Trophoblast cell (in vitro differentiated cells and primary cell): ENCODE measurements around the gene TTLL1.

ENCODE experiments used
- DNase-seq, 2 donors: peaks; one replicate each; pipeline ENCODE4 v3.0.0-alpha.2; 2016
- H2AFZ ChIP-seq: 2 replicates; pipeline ENCODE4 v1.6.1; 2013; ENCODE audit warnings: low read length, moderate library complexity, mild to moderate bottlenecking; ENCODE audit not compliant: insufficient read depth, poor library complexity
- H2AK5ac ChIP-seq: 2 replicates; pipeline ENCODE4 v1.6.1; 2013; ENCODE audit warnings: mild to moderate bottlenecking, low read length
- H2BK120ac ChIP-seq: 2 replicates; pipeline ENCODE4 v1.6.1; 2013; ENCODE audit warnings: low read length, mild to moderate bottlenecking, moderate library complexity; ENCODE audit not compliant: insufficient read depth, poor library complexity
- H2BK12ac ChIP-seq: 2 replicates; pipeline ENCODE4 v1.6.1; 2013; ENCODE audit warnings: mild to moderate bottlenecking, low read length, moderate library complexity
- H2BK5ac ChIP-seq: 2 replicates; pipeline ENCODE4 v1.6.1; 2013; ENCODE audit warnings: low read length, low read depth, moderate library complexity, mild to moderate bottlenecking; ENCODE audit not compliant: poor library complexity
- H3K14ac ChIP-seq: 2 replicates; pipeline ENCODE4 v1.6.1; 2013; ENCODE audit warnings: mild to moderate bottlenecking, low read length
- H3K18ac ChIP-seq: 2 replicates; pipeline ENCODE4 v1.6.1; 2013; ENCODE audit warnings: mild to moderate bottlenecking, low read length
- H3K23ac ChIP-seq: 2 replicates; pipeline ENCODE4 v1.6.1; 2013; ENCODE audit warnings: low read length
- H3K27ac ChIP-seq: 2 replicates; pipeline ENCODE4 v1.5.1; 2013; ENCODE audit warnings: low read depth, mild to moderate bottlenecking, inconsistent platforms, low read length, moderate library complexity
- H3K27me3 ChIP-seq: 2 replicates; pipeline ENCODE4 v1.6.1; 2013; ENCODE audit warnings: inconsistent platforms, mild to moderate bottlenecking, low read length, moderate library complexity; ENCODE audit not compliant: insufficient read depth
- H3K36me3 ChIP-seq, 2 experiments: 1 replicate in 1 of 2; 2 replicates in 1 of 2; pipeline ENCODE4 v1.6.1; 2013; ENCODE audit warnings: low read length in 2 of 2, mild to moderate bottlenecking in 2 of 2, moderate library complexity in 1 of 2; ENCODE audit not compliant: insufficient read depth in 2 of 2, control insufficient read depth in 1 of 2
- H3K4ac ChIP-seq: 2 replicates; pipeline ENCODE4 v1.6.1; 2013; ENCODE audit warnings: low read depth, mild to moderate bottlenecking, low read length, moderate library complexity
- H3K4me1 ChIP-seq, 2 experiments: 1 replicate in 1 of 2; 2 replicates in 1 of 2; pipeline ENCODE4 v1.6.1; 2013; ENCODE audit warnings: low read length in 2 of 2, mild to moderate bottlenecking in 2 of 2, moderate library complexity in 1 of 2; ENCODE audit not compliant: insufficient read depth in 2 of 2, control insufficient read depth in 1 of 2
- H3K4me2 ChIP-seq: 2 replicates; pipeline ENCODE4 v1.6.1; 2013; ENCODE audit warnings: inconsistent platforms, mild to moderate bottlenecking, low read length, moderate library complexity
- H3K4me3 ChIP-seq: 2 replicates; pipeline ENCODE4 v1.5.1; 2013; ENCODE audit warnings: mild to moderate bottlenecking, low read depth, low read length, inconsistent platforms
- H3K79me1 ChIP-seq: one replicate; pipeline ENCODE4 v1.6.1; 2013; ENCODE audit warnings: low read length
- H3K79me2 ChIP-seq: 2 replicates; pipeline ENCODE4 v1.6.1; 2013; ENCODE audit warnings: low read length, mild to moderate bottlenecking; ENCODE audit not compliant: control insufficient read depth, insufficient read depth, poor library complexity
- H3K9ac ChIP-seq: 2 replicates; pipeline ENCODE4 v1.6.1; 2013; ENCODE audit warnings: mild to moderate bottlenecking, low read length
- H3K9me3 ChIP-seq: 2 replicates; pipeline ENCODE4 v1.6.1; 2013; ENCODE audit warnings: low read depth, mild to moderate bottlenecking, control low read depth, inconsistent platforms, low read length; ENCODE audit not compliant: insufficient read depth
- H4K12ac ChIP-seq: 2 replicates; pipeline ENCODE4 v1.6.1; 2013; ENCODE audit warnings: low read depth, mild to moderate bottlenecking, low read length, moderate library complexity
- H4K8ac ChIP-seq: 2 replicates; pipeline ENCODE4 v1.6.1; 2013; ENCODE audit warnings: low read depth, mild to moderate bottlenecking, low read length, moderate library complexity
- H4K91ac ChIP-seq: one replicate; pipeline ENCODE4 v1.6.1; 2013; ENCODE audit warnings: low read depth, mild to moderate bottlenecking, low read length, moderate library complexity
- WGBS: extraction: QIAGEN DNeasy Blood & Tissue Kit; methylation state at CpG from one replicate; pipeline ENCODE4 v1.1.7; 2013; ENCODE audit warnings: missing lambda C conversion rate; ENCODE audit not compliant: insufficient read length, insufficient coverage; ENCODE audit errors: extremely low coverage; 5-methylcytosine and 5-hydroxymethylcytosine counted together

TTLL1 gene

GRCh38 chr22:43090130-43090789, 1.1 kb upstream of the TTLL1 start:
- Histone ChIP-seq H3K4me2 (no peak overlapping the region), H3K14ac (no peak overlapping the region), H3K23ac (no peak overlapping the region), H3K79me1 (peaks cover 14% of the 10 kb centered on the region), H4K12ac (no peak overlapping the region), H3K4me3 (no peak overlapping the region), H3K9ac (no peak overlapping the region), H2AFZ (no peak overlapping the region), H2BK120ac (no peak overlapping the region), H2BK5ac (no peak overlapping the region), H3K27me3 (no peaks in the 10 kb centered on the region), H3K4me1 (peaks cover 6 to 10% of the 10 kb centered on the region in 2 experiments), H4K8ac (no peak overlapping the region), H2AK5ac (no peak overlapping the region), H3K27ac (no peak overlapping the region), H4K91ac (no peak overlapping the region), H3K4ac (no peak overlapping the region), H2BK12ac (no peak overlapping the region), H3K18ac (no peak overlapping the region), H3K79me2 (peaks cover 3% of the 10 kb centered on the region), H3K36me3 (peaks cover 0 to 3% of the 10 kb centered on the region in 2 experiments), H3K9me3 (peaks cover 1% of the 10 kb centered on the region)
- peak; percentile 55 to 78 for DNase-seq
- no CpG with 5 or more reads among the region's 6 CpGs for WGBS

DNA sequence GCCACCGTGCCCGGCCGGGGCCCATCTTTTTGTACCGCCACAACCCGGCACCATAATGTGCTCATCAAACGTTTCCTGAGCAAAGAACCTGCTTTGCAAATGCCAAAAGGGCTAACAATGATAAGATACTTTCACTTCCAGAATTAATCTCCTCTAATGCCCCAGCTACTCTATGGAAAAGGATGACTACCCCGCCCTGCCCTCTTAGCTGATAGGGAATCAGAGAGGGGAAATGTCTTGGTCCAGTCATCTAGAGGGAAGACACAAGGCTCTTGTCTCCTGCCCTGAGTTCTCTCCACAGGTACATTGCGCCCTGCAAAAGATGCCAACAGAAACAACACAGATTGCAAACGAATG, 586 bp downstream of the TTLL1 start:
- H2BK12ac ChIP-seq, result no peak overlapping the region
- no peak overlapping the region for H3K27ac ChIP-seq
- H4K8ac ChIP-seq, result peak overlapping the region; percentile 67
- no peaks in the 10 kb centered on the region for H3K9me3 ChIP-seq
- DNase-seq, result no peak
- peaks cover 2% of the 10 kb centered on the region for H3K79me2 ChIP-seq
- no peak overlapping the region for H4K12ac ChIP-seq
- peaks cover 7% of the 10 kb centered on the region for H3K79me1 ChIP-seq
- no peak overlapping the region for H3K14ac ChIP-seq
- WGBS, result no CpG with 5 or more reads among the region's 9 CpGs
- no peak overlapping the region for H3K23ac ChIP-seq
- no peak overlapping the region for H2BK5ac ChIP-seq
- peak overlapping the region; percentile 72 for H3K4me2 ChIP-seq
- no peak overlapping the region for H2AK5ac ChIP-seq
- no peak overlapping the region for H3K4ac ChIP-seq
- H3K27me3 ChIP-seq, result no peaks in the 10 kb centered on the region
- H3K18ac ChIP-seq, result no peak overlapping the region
- H4K91ac ChIP-seq, result no peak overlapping the region
- peaks cover 0 to 5% of the 10 kb centered on the region in 2 experiments for H3K4me1 ChIP-seq
- peaks cover 0 to 3% of the 10 kb centered on the region in 2 experiments for H3K36me3 ChIP-seq
- H3K4me3 ChIP-seq, result peak overlapping the region; percentile 90
- H2BK120ac ChIP-seq, result no peak overlapping the region
- H3K9ac ChIP-seq, result peak overlapping the region; percentile 1
- peak overlapping the region; percentile 76 for H2AFZ ChIP-seq

- no peak overlapping the region for H3K4me2 ChIP-seq
- H2AK5ac ChIP-seq, result no peak overlapping the region
- H4K12ac ChIP-seq, result no peak overlapping the region
- peaks cover 7% of the 10 kb centered on the region for H3K79me1 ChIP-seq
- H3K27me3 ChIP-seq, result no peaks in the 10 kb centered on the region
- peaks cover 2% of the 10 kb centered on the region for H3K79me2 ChIP-seq
- H3K23ac ChIP-seq, result no peak overlapping the region
- no peak overlapping the region for H3K27ac ChIP-seq
- no peak overlapping the region for H4K91ac ChIP-seq
- H3K9ac ChIP-seq, result no peak overlapping the region
- H3K36me3 ChIP-seq, result peaks cover 0 to 3% of the 10 kb centered on the region in 2 experiments
- no peak overlapping the region for H2BK120ac ChIP-seq
- H3K4me3 ChIP-seq, result no peak overlapping the region
- H4K8ac ChIP-seq, result no peak overlapping the region
- H2BK5ac ChIP-seq, result no peak overlapping the region
- H3K9me3 ChIP-seq, result no peaks in the 10 kb centered on the region
- no peak overlapping the region for H3K18ac ChIP-seq
- WGBS, result no CpG with 5 or more reads among the region's 19 CpGs
- DNase-seq, result no peak
- H3K4ac ChIP-seq, result no peak overlapping the region
- H3K14ac ChIP-seq, result no peak overlapping the region
- H2BK12ac ChIP-seq, result no peak overlapping the region
- H2AFZ ChIP-seq, result peak overlapping the region; percentile 17
- H3K4me1 ChIP-seq, result peaks cover 0 to 5% of the 10 kb centered on the region in 2 experiments
Measured at GRCh38 chr22:43085658-43086606, 3.3 kb downstream of the TTLL1 start.

GRCh38 chr22:43081968-43082367, 7.2 kb downstream of the TTLL1 start:
- Histone ChIP-seq H3K4me2 (no peak overlapping the region), H2BK5ac (no peak overlapping the region), H4K12ac (no peak overlapping the region), H3K27me3 (no peaks in the 10 kb centered on the region), H3K79me2 (no peaks in the 10 kb centered on the region), H3K23ac (no peak overlapping the region), H4K91ac (no peak overlapping the region), H3K18ac (no peak overlapping the region), H3K9ac (no peak overlapping the region), H3K4ac (no peak overlapping the region), H3K27ac (no peak overlapping the region), H4K8ac (no peak overlapping the region), H3K9me3 (no peaks in the 10 kb centered on the region), H3K4me3 (no peak overlapping the region), H3K36me3 (peaks cover 0 to 3% of the 10 kb centered on the region in 2 experiments), H2BK12ac (no peak overlapping the region), H3K79me1 (no peaks in the 10 kb centered on the region), H3K4me1 (no peaks in the 10 kb centered on the region), H3K14ac (no peak overlapping the region), H2BK120ac (no peak overlapping the region), H2AK5ac (no peak overlapping the region), H2AFZ (no peak overlapping the region)
- no CpG with 5 or more reads among the region's 4 CpGs for WGBS
- DNase-seq, result no peak
